ENCODE measurements around the gene CELSR1.

The CELSR1 gene

DNA sequence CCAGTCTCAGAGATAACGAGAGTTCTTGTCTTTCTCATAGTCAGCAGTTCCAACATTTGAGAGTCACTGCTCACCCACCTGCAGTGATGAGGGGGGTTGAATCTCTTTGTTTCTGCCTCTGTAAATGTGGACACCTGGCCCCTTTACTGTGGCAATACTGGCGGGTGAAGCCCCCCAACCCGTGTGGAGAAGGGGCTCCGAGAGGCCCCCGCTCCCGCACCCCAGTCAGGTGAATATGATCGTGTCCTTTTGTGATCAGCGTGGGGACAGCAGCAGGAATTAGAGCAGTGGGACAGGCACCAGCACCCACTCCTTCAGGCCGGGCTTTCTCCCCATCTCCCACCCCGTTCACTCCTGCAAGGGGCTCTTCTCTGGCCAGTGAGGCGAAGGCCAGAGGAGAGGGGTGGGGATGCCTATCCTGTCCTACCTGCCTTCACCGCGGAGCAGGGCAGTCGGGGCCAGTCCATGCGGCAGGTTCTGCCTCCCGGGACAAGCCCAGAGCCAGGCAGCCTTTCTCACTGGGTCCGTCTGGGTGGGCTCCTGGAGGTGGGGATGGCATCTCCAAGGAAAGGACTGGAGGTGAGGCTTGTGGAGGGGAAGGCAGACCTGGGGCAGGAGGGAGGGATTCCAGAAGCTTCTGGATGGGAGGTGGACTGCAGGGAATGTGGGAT, 12.7 kb upstream of the CELSR1 start:
- no peak for DNase-seq

DNA sequence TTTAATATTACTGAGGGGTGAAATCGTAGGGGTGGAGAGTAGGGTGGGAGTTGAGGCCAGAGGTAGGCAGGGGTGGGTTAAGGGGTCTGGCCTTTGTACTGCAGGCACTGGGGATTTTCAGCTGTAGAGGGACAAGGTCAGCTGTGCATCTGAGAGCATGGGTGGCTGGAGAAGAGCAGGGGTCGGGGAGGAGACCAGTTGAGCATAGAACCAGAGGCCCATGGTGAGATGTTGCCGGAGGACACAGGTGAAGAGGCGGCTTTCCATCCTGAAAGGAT, 12.1 kb upstream of the CELSR1 start:
- no peak for DNase-seq

DNA sequence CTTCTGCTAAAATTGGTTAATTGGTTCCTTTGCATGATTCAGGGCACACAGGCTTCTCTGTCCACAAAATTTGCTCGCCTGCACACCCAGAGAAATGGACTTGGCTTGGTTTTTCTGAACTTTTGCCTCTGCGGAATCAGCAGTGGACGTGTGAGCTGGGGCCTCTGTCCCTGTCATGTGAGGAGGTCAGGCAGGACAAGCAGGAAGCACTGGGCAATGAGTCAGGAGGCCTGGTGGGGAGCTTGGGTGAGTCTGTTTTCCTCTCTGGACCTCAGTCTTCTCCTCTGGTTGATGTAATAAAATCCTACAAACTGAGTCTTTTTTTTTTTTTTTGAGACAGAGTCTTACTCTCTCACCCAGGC, 10.4 kb upstream of the CELSR1 start:
- no peak for DNase-seq

DNA sequence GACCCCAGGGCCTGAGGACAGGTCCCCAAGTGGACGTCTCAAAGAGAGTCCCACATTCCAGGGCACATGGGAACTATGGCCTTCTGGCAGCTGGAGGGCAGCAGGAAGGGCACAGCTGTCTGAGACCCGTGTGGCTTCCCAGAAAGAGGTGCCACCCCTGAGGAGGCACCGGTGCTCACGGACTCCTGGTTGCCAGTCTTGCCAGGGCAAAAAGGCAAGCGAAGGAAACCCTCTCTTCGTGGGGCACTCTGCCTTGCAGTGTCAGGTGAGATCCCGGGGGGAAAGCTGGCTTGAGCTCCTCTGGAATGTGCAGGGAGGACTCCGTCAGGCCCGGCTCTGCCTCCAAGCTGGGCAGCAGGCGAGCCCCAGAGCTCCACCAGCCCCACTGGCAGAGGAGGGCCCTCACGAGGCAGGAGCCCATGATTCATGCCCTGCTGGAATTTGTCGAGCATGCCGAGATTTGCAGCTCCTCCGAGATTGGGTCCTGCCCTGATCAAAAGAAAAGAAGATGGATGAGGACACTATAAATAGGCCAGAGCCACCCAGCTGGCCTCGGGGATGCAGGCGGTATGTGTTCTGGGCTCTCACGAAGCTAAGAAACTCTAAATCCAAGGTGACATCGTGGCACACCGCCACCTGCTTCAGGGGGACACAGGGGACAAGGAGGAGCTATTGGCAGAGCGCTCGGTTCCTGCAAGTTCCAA, 9.9 kb upstream of the CELSR1 start:
- DNase-seq, result no peak

DNA sequence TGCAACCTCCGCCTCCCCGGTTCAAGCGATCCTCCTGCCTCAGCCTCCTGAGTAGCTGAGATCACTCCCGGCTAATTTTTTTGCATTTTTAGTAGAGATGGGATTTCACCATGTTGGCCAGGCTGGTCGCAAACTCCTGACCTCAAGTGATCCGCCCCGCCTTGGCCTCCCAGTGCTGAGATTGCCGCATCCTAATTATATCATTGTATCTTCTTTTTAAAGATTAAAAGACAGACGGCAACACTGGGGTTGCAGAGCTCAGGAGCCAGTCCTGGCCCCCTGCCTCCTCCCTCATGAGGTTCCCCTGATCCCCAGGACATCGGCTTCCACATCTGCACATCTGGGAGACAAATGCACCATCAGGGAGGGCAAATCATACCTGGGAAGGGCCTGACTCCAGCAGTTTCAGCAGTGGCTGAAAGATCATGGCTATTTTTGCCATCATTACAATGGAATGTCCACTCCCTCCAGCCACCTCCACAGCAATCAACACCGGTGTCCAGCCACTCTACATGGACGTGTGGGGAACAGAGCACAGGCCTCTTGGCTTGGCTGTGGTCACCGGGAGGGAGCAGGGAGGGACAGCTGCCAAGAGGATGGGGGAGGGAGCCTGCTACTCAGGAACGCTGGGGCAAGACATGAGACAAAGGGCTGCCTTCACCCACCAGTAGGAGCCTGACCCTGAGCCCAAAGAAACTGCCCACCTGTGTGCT, 9.2 kb upstream of the CELSR1 start:
- DNase-seq, result no peak

DNA sequence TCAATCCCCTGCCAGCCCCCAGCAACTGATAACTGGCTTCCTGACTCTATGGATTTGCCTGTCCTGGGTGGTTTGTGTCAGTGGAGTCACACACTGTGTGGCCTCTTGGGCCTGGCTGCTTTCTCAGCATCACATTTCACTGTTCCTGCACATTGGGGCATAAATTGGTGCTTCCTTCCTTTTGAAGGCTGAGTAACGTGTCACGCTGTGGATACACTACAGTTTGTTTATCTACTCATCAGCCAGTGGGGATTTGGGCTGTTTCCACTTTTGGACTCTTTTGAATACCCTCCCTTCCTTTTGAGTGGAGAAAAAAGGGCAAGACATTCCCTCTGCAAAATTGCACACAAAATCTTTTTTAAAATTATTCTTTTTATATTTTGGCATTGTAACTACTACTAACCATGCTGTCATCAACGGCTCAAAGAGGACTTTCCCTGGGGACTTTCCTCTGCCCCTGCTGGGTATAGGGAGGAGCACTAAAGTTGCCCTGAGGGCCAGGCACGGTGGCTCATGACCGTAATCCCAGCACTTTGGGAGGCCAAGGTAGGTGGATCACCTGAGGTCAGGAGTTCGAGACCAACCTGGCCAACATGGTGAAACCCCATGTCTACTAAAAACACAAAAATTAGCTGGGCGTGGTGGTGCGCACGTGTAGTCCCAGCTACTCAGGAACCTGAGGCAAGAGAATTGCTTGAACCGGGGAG, 7.8 kb upstream of the CELSR1 start:
- no peak for DNase-seq

DNA sequence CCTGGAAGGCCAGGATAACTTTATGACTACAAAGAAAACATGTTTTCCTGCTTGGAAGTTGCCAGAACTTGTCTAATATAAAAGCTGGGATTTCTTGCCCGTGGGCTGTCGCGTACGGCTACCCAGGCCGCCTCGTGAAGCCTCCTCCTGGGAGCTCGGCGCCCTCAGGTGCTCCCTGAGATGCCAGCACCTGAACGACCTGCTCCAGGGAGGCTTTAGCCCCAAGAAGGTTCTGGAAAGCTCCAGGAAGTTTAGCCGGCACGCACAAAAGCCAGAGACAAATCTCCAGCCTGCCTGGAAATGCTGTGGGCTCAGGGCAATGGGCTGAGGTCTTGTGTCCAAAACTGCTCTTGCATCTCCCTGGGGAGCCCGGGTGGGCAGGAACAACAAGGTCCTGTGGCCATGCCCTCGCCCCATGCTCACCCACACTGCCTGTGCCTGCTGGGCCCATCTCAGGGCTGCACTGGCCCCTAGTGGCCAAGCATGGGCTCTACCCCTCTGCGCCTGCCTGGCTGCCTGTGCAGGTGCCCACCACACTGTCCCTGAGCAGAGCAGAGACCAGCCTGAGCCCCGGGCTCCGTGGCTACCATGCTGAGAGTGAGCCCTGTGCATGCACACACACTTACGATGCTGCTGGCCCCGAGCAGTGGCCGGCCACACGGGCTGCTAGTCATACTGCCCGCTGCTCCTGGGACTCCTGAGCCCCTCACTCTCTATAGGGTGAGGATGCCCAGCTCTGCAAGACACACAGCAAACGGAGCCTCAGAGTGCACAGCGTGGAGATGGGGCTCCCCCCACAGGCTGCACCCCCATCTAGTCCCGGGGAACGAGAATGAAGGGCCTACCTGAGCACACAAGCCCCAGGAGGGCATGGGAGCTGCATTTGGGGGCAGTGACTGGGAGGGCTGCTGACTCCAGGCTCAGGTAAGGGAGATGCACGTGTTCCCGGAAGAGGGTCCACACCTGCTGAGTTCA, 4.9 kb upstream of the CELSR1 start:
- peak; percentile 70 for DNase-seq

DNA sequence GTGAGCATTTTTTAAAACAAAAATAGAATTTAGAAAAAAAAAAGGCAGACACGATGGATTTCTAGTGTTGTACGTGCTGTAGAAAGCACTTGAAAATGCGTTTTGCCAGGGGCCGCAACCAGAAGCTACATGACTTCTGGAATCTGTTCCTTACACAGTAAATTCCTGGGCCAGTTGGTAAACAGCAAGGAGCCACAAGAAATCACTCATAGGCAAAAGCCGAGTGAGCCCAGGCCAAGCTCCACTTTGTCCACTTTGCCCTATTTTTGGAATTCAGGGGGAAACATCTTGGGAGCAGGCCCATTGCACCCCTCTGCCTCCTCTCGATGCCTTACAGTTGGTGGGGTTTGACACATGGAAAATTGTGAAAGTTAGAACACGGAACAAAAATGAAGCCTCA, 4.1 kb upstream of the CELSR1 start:
- DNase-seq, result no peak

DNA sequence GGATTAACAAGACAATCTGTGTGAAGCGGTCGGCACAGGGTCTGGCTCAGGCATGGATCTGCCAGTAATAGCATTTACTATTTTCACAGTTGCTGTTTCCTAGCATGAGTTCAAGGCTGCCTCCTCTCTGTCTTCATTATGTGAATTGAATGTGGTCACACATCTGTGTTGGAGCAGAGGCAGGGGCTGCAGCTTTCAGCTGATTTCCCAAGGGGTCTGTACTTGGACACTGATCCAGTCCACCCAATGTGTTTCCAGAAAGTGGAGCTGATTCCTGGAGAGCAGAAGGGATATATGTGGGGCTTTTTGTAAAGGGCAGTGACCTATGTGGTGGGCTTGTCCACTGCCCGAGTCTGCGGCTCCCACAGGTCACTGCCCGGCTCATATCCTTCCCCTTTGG, 3.5 kb upstream of the CELSR1 start:
- DNase-seq, result no peak

DNA sequence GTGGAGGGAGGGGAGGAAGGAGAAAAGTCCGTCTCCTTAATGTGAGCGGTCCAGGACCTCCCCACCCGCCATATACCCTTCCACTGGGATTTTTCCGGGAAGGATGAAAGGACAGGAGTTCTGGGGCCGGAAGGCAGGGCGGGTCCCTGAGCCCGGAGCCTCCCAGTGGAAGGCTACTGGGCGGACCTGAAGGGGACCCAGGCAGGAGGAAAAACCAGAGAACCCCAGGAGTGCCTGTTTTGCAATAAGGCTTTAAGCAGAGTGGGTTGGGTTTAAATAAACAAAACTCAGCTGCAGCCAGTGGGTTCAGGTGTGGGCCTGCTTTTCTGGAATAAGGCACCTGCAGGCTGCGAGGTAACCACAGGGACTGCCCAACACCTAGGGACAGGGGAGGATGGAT, 1.7 kb upstream of the CELSR1 start:
- no peak for DNase-seq

DNA sequence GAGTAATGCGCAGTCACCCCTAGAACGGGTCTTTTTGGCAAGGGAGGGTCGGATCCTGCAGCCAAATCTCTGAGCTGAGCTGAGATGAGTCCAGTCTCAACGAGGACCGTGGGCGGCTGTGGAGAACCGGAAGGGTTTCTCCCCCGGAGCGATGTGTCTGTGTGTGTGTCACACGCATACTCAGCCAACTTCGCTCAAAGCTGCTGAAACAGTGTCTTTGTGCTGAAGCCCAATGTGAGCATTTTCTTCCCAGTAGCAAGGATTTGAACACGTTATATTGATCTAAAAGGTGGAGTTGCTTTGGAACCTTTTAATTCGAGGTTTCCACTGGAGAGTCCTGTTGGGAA, 1.4 kb upstream of the CELSR1 start:
- no peak for DNase-seq

DNA sequence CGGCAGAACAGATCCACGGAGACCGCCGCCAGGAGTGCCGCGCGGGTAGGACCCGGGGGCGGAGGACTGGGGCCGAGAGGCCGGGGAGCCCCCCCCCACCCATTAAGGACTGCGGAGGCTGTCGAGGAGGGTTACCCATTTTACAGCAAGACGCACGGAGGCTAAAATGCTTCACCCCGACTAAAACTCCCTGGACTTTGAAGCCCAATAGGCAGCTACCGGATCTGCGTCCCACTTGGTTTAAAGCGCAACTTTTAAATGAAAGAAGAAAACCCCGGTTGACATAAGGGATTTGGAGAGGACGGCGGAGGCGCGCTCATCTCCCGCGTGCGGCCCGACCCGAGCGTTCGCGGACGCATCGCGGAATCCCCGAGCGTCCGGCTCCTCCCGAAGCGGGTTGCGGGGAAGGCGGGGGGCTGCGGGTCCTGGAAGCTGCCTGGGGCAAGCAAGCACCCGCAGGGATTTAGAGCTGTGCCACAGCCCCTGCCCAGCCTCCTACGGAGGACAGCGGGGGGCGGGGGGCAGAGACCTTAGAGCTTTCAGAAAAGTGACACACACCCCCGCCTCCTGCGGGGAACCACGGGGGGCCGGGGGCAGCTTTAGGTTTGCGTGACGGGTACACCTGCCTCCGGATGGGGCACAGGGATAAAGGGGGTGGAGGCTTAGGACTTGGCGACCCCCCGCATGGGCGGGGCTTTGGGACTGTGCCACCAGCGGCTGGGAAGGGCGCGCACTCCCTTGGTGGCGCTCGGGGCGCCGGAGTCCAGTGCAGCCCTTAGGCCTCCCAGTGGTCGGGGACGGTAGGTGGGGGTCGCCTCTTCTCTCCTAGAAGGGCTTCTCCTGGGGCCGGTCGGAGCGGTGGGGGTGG, 760 bp upstream of the CELSR1 start:
- no peak for DNase-seq

DNA sequence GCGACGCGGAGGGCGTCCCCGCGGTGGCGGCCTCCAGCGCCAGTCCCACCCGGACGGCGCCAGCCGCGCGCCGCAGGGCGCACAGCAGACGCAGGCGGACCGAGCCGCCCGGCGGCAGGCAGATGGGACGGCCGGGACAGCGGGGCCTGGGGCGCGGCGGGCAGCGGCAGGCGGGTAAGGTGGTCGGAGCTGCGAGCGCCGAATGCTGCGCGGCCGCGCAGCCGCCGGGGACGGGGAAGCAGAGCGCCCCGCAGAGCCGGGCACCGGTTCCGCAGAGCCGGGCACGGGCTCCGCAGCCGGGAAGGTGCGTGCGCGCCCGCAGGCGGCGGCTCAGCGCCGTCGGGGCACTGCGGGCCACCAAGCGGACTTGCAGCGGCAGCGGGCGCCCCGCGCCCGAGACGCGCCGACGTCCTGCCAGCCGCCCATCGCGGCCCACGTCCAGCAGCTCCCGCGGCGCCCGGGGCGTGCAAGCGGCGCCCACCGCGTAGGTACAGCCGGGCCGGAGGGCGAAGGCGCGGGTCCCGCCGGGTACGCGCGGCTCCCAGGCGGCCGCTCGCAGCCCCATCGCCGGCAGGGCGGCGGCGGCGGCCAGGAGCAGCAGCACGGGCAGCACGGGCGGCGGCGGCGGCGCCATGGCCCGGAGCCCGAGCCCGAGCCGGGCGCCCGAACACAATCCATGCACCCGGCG, 739 bp downstream of the CELSR1 start:
- no peak for DNase-seq

DNA sequence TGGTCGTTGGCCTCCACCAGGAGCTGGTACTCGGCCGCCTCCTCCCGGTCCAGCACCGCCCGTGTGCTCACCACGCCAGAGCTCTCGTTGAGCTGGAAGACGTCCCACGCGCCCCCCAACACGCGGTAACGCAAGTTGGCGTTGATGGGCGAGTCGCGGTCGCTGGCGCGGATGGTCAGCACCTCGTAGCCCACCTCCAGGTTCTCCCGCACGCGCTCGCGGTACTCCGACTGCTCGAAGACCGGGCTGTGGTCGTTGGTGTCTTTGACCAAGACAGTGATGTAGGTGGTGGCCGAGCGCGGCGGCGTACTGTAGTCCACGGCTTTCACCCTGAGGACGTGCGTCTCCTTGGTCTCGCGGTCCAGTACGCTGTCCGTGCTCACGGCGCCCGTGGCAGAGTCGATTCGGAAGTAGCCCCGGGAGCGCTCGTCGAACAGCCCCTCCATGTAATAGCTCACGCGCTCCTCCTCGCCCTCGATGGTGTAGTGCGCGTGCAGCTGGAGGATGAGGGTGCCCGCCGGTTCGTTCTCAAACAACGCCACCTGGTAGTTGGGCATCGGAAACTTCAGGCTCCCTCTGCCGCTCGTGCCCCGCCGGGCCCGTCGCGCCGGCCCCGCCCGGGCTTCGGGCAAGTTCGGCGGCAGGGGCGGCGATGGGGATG, 1.4 kb downstream of the CELSR1 start:
- no peak for DNase-seq

DNA sequence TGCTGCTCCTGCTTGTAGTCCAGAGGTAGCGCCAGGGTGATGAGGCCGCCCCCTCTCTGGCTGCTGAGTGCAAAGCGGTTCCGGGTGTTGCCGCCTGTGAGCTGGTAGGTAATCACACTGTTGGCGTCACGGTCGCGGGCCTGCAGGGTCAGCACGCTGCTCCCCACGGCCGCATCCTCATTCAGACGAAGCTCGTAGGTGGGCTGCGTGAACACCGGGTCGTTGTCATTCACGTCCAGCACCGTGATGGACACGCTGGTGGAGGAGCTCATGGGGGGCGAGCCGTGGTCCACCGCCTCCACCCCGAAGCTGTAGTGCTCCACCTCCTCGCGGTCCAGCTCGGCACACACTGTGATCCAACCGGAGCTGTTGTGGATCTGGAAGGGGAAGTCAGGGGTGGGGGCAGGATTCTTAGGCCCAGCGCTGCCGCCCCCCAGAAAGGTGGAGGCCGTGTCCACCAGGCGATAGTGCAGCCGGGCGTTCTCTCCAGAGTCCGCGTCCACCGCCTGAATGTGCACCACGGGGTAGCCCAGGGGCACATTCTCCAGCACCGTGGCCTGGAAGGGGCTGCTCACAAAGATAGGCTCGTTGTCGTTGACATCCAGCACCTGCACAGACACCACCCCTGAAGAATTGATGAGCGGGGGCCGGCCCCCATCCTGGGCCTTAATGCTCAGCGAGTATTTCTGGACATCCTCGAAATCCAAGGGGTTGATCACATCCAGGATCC, 2.4 kb downstream of the CELSR1 start:
- no peak for DNase-seq

DNA sequence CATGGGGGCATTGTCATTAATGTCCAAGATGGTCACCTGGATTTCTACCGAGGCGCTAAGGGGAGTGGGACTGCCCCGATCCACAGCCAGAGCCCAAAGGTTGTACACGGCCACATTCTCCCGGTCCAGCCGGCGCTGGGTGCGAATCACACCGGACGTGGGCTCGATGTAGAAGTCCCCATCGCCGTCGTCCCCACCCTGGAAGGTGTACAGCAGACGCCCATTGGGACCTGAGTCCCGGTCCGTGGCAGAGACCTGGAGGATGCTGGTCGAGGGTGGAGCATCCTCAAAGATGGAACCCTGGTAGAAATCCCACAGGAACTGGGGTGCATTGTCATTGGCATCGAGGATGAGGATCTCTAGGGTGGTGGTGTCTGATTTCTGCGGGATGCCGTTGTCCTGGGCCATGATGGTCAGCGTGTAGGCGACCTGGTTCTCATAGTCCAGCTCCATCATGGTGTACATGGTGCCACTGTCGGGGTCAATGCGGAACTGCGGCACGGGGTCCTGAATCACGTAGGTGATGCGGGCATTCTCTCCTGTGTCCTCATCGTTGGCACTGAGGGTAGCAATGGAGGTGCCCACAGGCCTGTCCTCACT, 3.1 kb downstream of the CELSR1 start:
- DNase-seq, result no peak

DNA sequence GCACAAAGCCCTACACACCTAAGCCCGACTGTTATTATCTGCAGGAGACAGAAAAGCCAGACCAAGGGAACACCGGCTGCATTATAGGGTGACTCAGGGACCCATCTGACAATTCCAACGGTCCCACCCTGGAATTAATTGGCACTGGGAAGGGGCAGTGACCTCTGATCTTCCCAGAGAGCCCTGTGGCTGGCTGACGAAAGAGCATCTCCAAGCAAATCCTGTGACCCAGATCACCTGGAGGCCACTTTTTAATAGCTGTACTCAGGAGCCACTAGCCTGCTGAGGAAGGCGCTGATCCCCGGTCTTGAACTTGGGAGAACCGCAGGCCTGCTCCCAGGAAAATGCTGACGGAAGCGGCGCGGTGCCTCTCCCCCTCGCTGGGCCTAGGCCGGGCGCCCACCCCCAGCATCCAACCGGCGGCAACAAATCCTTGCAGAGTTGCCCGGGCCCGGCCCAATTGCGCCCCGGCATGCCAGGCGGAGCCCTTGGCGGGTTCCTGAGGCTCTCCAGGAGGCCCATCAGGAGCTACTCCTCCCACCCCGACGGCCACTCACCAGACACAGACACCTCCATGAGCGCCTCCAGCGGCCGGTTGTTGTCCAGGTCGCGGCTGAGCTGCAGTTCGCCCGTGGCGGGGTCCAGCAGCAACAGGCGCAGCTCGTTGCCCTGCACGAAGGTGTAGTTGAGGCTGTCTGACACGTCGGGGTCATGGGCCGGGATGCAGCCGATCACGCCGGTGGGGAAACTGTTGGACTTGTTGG, 4.2 kb downstream of the CELSR1 start:
- no peak for DNase-seq

DNA sequence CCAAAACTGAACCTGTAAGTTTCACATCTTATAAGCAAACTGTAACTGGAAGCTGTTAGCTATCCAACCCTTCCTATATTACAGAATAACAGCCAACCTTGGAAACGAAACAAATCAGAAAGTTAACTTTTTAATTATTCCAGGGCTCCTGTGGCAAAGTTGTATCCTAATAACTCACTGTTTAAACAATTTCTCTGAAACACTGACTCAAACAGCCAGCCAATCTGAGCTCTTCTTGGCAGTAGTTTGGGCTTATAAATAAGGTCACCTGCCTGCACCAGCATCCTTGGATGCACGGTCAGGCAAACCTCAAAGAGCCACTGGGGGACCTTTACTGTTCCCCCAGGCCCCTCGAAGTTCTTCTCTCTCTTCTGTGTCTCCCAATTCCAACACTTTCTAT, 5.0 kb downstream of the CELSR1 start:
- DNase-seq, result no peak
